Gastrocnemius medialis (tissue), 4 donors: ENCODE results near the gene TET2. TPM values are rescaled to one million over a fixed set of nuclear protein-coding genes. Genes with fewer than 3 reads are reported as not detected.

ENCODE experiments used
- ATAC-seq, 2 donors: fragments of 150-250 bp; one replicate each; pipeline ENCODE4 v1.9.1; 2016
- DNase-seq, 2 donors: peaks; one replicate each; pipeline ENCODE4 v3.0.0-alpha.2; 2019
- H3K27ac ChIP-seq, 4 donors: fragments of 200-600 bp; sonication (generic); 1 replicate in 1 of 4; 2 replicates in 3 of 4; pipeline ENCODE4 v1.5.1; 2016 to 2018; ENCODE audit warnings: mild to moderate bottlenecking in 2 of 4, moderate library complexity in 1 of 4
- H3K27me3 ChIP-seq, 3 donors: fragments of 200-600 bp; sonication (generic) in 2 of 3; 1 replicate in 1 of 3; 2 replicates in 2 of 3; pipeline versions ENCODE4 v1.5.1 to v1.6.0; 2016 to 2019; ENCODE audit warnings: mild to moderate bottlenecking in 1 of 3, moderate library complexity in 1 of 3
- H3K36me3 ChIP-seq, 2 donors: fragments of 200-600 bp; sonication (generic) in 1 of 2; one replicate each; pipeline ENCODE4 v1.5.1; 2017 to 2018
- H3K4me1 ChIP-seq, 2 donors: fragments of 200-600 bp; sonication (generic) in 1 of 2; one replicate each; pipeline ENCODE4 v1.5.1; 2016 to 2017; ENCODE audit warnings: mild to moderate bottlenecking in 2 of 2
- H3K4me3 ChIP-seq, 4 donors: fragments of 200-600 bp; sonication (generic) in 3 of 4; 1 replicate in 1 of 4; 2 replicates in 3 of 4; pipeline ENCODE4 v1.5.1; 2016 to 2019; ENCODE audit warnings: mild to moderate bottlenecking in 2 of 4
- H3K9me3 ChIP-seq, 3 donors: fragments of 200-600 bp; sonication (generic) in 2 of 3; 1 replicate in 1 of 3; 2 replicates in 2 of 3; pipeline ENCODE4 v1.5.1; 2016 to 2019
- POLR2A ChIP-seq, 2 donors: fragments of 450-650 bp; IDR thresholded peaks; one replicate each; pipeline ENCODE4 v1.6.1; 2017; ENCODE audit warnings: antibody characterized with exemption in 2 of 2, mild to moderate bottlenecking in 2 of 2, moderate library complexity in 2 of 2
- in situ Hi-C, 4 donors: fragments of 200-750 bp; cut with MboI; loops; one replicate each; pipeline versions ENCODE4 v1.15.0 to v1.8.0; 2017; ENCODE audit warnings: low sequenced_read_pairs in 4 of 4
- intact Hi-C: fragments of 100-400 bp; cut with DNase I; formaldehyde crosslinking; loops from one replicate; pipeline ENCODE4 v1.15.1; 2023; ENCODE audit warnings: low total_unique reads
- total RNA-seq, 4 donors: library from RNA; depleted of rRNA; stranded (reverse); fragments of >200 nt; gene quantifications; one replicate each; pipeline versions ENCODE4 v1.1.0 to v1.2.3, GENCODE V29; 2016
- TF ChIP-seq, protein P1 (sequence below), 5 experiments: fragments of 450-650 bp in 3 of 5; fragments of 200-600 bp in 2 of 5; sonication (generic) in 2 of 5; IDR thresholded peaks in 4 of 5; conservative IDR thresholded peaks in 1 of 5; 1 replicate in 4 of 5; 2 replicates in 1 of 5; pipeline ENCODE4 v1.5.1; 2016 to 2019; ENCODE audit warnings: antibody characterized with exemption in 5 of 5, mild to moderate bottlenecking in 3 of 5, moderate library complexity in 3 of 5

The TET2 gene
- total RNA-seq, 4 donors from 2014 or later = 12.9 to 18.0 (median 16.4) TPM

GRCh38 chr4:105305019-105305836, 158.6 kb downstream of the TET2 start:
- H3K9me3 ChIP-seq = peaks cover 3 to 4% (median 4%) of the 10 kb centered on the region in 3 donors
- H3K27ac ChIP-seq = no peak overlapping the region
- DNase-seq (no peak), ATAC-seq (no peak)
- in situ Hi-C loops (no loop called here), intact Hi-C loops (no loop called here)
- H3K27me3 ChIP-seq = no peaks in the 10 kb centered on the region
- TF ChIP-seq POLR2A (IDR thresholded peaks at IDR 0.05) = no peak
- TF ChIP-seq, protein P1, sequence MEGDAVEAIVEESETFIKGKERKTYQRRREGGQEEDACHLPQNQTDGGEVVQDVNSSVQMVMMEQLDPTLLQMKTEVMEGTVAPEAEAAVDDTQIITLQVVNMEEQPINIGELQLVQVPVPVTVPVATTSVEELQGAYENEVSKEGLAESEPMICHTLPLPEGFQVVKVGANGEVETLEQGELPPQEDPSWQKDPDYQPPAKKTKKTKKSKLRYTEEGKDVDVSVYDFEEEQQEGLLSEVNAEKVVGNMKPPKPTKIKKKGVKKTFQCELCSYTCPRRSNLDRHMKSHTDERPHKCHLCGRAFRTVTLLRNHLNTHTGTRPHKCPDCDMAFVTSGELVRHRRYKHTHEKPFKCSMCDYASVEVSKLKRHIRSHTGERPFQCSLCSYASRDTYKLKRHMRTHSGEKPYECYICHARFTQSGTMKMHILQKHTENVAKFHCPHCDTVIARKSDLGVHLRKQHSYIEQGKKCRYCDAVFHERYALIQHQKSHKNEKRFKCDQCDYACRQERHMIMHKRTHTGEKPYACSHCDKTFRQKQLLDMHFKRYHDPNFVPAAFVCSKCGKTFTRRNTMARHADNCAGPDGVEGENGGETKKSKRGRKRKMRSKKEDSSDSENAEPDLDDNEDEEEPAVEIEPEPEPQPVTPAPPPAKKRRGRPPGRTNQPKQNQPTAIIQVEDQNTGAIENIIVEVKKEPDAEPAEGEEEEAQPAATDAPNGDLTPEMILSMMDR (IDR thresholded peaks at IDR 0.05 in 4 of 5, conservative IDR thresholded peaks at IDR 0.05 in 1 of 5) = no peak
- no peak overlapping the region for H3K4me3 ChIP-seq
- H3K4me1 ChIP-seq = no peaks in the 10 kb centered on the region
- H3K36me3 ChIP-seq = peaks cover 0 to 4% of the 10 kb centered on the region in 2 donors

GRCh38 chr4:105306158-105306781, 159.6 kb downstream of the TET2 start:
- Histone ChIP-seq H3K27me3 (no peaks in the 10 kb centered on the region), H3K36me3 (peaks cover 0 to 4% of the 10 kb centered on the region in 2 donors), H3K4me3 (no peak overlapping the region), H3K9me3 (peaks cover 3 to 4% (median 4%) of the 10 kb centered on the region in 3 donors), H3K27ac (no peak overlapping the region), H3K4me1 (no peaks in the 10 kb centered on the region)
- no peak for TF ChIP-seq POLR2A (IDR thresholded peaks at IDR 0.05)
- TF ChIP-seq, protein P1 (IDR thresholded peaks at IDR 0.05 in 4 of 5, conservative IDR thresholded peaks at IDR 0.05 in 1 of 5) = no peak
- ATAC-seq = no peak
- in situ Hi-C loops (no loop called here), intact Hi-C loops (no loop called here)
- DNase-seq = no peak

DNA sequence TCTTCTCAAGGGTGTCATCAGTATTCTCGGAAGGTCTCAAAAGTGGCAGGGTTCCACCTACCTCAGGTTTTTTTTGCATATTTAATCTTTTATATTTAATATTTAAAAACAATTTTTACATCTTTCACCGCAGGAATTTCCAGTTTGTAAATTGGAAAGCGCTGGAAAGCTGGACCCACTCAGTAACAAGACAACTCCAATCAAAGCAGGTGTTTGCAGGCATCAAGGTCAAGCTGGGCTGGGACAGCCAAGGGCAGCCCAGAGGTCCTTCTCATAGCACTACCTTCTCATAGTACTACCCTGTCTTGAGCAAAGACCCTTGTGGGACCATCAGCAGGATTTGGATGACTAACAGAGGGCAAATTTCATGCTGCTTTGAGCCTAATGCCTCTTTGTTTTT, 160.1 kb downstream of the TET2 start:
- TF ChIP-seq, protein P1 (IDR thresholded peaks at IDR 0.05 in 4 of 5, conservative IDR thresholded peaks at IDR 0.05 in 1 of 5) = no peak
- in situ Hi-C loops = no loop called here

DNA sequence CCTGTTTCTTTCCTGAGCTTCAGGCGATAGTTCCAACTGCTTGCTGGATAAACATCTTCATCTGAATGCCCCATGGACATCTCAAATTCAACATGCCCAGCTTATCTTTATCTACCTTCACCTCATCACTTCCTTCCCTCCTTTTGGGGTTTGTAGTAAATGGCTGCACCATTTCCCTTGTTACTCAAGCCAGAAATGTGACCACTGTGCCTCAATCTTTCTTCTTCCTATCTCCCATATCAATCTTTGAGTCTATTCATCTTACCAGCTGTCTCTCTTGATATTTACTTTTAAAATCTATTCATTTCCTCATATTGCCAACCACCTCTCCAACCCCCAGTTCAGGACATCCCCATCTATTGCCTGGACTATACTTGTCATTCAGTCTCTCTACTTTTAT, 171.8 kb downstream of the TET2 start:
- Histone ChIP-seq H3K36me3 (no peaks in the 10 kb centered on the region), H3K4me3 (no peak overlapping the region), H3K27me3 (no peaks in the 10 kb centered on the region), H3K4me1 (no peaks in the 10 kb centered on the region), H3K9me3 (no peaks in the 10 kb centered on the region), H3K27ac (no peak overlapping the region)
- no peak for ATAC-seq
- DNase-seq = no peak
- intact Hi-C loops = no loop called here
- TF ChIP-seq, protein P1 (IDR thresholded peaks at IDR 0.05 in 4 of 5, conservative IDR thresholded peaks at IDR 0.05 in 1 of 5) = no peak
- TF ChIP-seq POLR2A (IDR thresholded peaks at IDR 0.05) = no peak
- in situ Hi-C loops = no loop called here

More for the DNA sequence above, 160.1 kb downstream of the TET2 start:
- no peaks in the 10 kb centered on the region for H3K27me3 ChIP-seq
- no peak overlapping the region for H3K4me3 ChIP-seq
- peaks cover 0 to 4% of the 10 kb centered on the region in 2 donors for H3K36me3 ChIP-seq
- no peaks in the 10 kb centered on the region for H3K4me1 ChIP-seq
- DNase-seq = no peak
- intact Hi-C loops = no loop called here
- peaks cover 3 to 4% (median 4%) of the 10 kb centered on the region in 3 donors for H3K9me3 ChIP-seq
- no peak for ATAC-seq
- H3K27ac ChIP-seq = no peak overlapping the region
